ENCODE results near the gene MRPS33. TPM values are rescaled to one million over a fixed set of nuclear protein-coding genes. Genes with fewer than 3 reads are reported as not detected.

The MRPS33 gene
- total RNA-seq: 32.1 and 40.6 TPM in 2 replicates

GRCh38 chr7:141014524-141015395, at the start of gene MRPS33:
TSS of gene MRPS33 (minus strand) at chr7:141014952. CDS start at chr7:141010633, 4,319 bp downstream.

Other genes starting within 250 kb of the MRPS33 start
- 16.4 and 29.5 TPM in 2 replicates for gene BRAF, start 90.0 kb downstream of the MRPS33 start, total RNA-seq
- gene TMEM178B, start 59.1 kb upstream of the MRPS33 start, total RNA-seq: 0.07 and 0.34 TPM in 2 replicates

Data from nasal cavity respiratory epithelium epithelial cell of viscerocranial mucosa (primary cell).